Mesendoderm (in vitro differentiated cells): ENCODE measurements around the gene CREB3L1.

Experiments
- DNase-seq: peaks from one replicate; pipeline ENCODE4 v3.0.0; 2013
- H2AK5ac ChIP-seq: 2 replicates; pipeline ENCODE4 v1.6.1; 2013; ENCODE audit warnings: low read length, inconsistent platforms
- H2BK120ac ChIP-seq: 2 replicates; pipeline ENCODE4 v1.6.1; 2013; ENCODE audit warnings: low read depth, mild to moderate bottlenecking, low read length, moderate library complexity, mixed read lengths
- H2BK15ac ChIP-seq: replicated peaks from 2 replicates; pipeline ENCODE4 v1.6.1; 2013; ENCODE audit warnings: low read depth, mild to moderate bottlenecking, moderate library complexity
- H2BK5ac ChIP-seq: 2 replicates; pipeline ENCODE4 v1.6.1; 2013; ENCODE audit warnings: low read length, inconsistent platforms
- H3K18ac ChIP-seq: 2 replicates; pipeline ENCODE4 v1.6.1; 2013; ENCODE audit warnings: mild to moderate bottlenecking, low read length, mixed read lengths
- H3K23ac ChIP-seq: one replicate; pipeline ENCODE4 v1.6.1; 2013; ENCODE audit warnings: low read length
- H3K27ac ChIP-seq: 2 replicates; pipeline ENCODE4 v1.5.1; 2013; ENCODE audit warnings: low read depth, mild to moderate bottlenecking, inconsistent platforms, low read length, moderate library complexity
- H3K27me3 ChIP-seq: 2 replicates; pipeline ENCODE4 v1.6.1; 2013; ENCODE audit warnings: low read length, control low read depth, mild to moderate bottlenecking, inconsistent platforms; ENCODE audit not compliant: insufficient read depth, poor library complexity
- H3K36me3 ChIP-seq: 2 replicates; pipeline ENCODE4 v1.6.1; 2013; ENCODE audit warnings: low read length, inconsistent platforms; ENCODE audit not compliant: control insufficient read depth, insufficient read depth
- H3K4ac ChIP-seq: one replicate; pipeline ENCODE4 v1.6.1; 2013; ENCODE audit warnings: low read depth, mild to moderate bottlenecking, low read length, moderate library complexity
- H3K4me1 ChIP-seq: 2 replicates; pipeline ENCODE4 v1.6.1; 2013; ENCODE audit warnings: low read depth, low read length, inconsistent platforms; ENCODE audit not compliant: control insufficient read depth
- H3K4me2 ChIP-seq: 2 replicates; pipeline ENCODE4 v1.6.1; 2013; ENCODE audit warnings: low read length
- H3K4me3 ChIP-seq: 2 replicates; pipeline ENCODE4 v1.5.1; 2013; ENCODE audit warnings: mild to moderate bottlenecking, low read length
- H3K56ac ChIP-seq: one replicate; pipeline ENCODE4 v1.6.1; 2013; ENCODE audit warnings: low read length
- H3K79me1 ChIP-seq: 2 replicates; pipeline ENCODE4 v1.6.1; 2013; ENCODE audit warnings: low read length, inconsistent platforms
- H3K79me2 ChIP-seq: 2 replicates; pipeline ENCODE4 v1.6.1; 2013; ENCODE audit warnings: mild to moderate bottlenecking, low read length; ENCODE audit not compliant: control insufficient read depth, insufficient read depth
- H3K9ac ChIP-seq: 2 replicates; pipeline ENCODE4 v1.6.1; 2013; ENCODE audit warnings: low read length, inconsistent platforms
- H4K5ac ChIP-seq: one replicate; pipeline ENCODE4 v1.6.1; 2013; ENCODE audit warnings: low read length
- H4K8ac ChIP-seq: one replicate; pipeline ENCODE4 v1.6.1; 2013; ENCODE audit warnings: low read depth, mild to moderate bottlenecking, control low read depth, low read length, moderate library complexity
- WGBS: extraction: QIAGEN DNeasy Blood & Tissue Kit; methylation state at CpG from one replicate; pipeline ENCODE4 v1.1.7; 2013; ENCODE audit warnings: low lambda C conversion rate, missing lambda C conversion rate; ENCODE audit not compliant: insufficient coverage; ENCODE audit errors: extremely low coverage; 5-methylcytosine and 5-hydroxymethylcytosine counted together

The CREB3L1 gene

GRCh38 chr11:46294365-46295309 is 17.2 kb downstream of the CREB3L1 start:
- Histone ChIP-seq H3K4me2 (peak overlapping the region; percentile 43), H3K4ac (peak overlapping the region; percentile 86), H2BK15ac (peak overlapping the region; percentile 10), H3K23ac (no peak overlapping the region), H3K79me2 (no peaks in the 10 kb centered on the region), H4K8ac (no peak overlapping the region), H4K5ac (no peak overlapping the region), H3K79me1 (no peaks in the 10 kb centered on the region), H3K4me1 (peaks cover 22% of the 10 kb centered on the region), H3K4me3 (peak overlapping the region; percentile 46), H3K9ac (peak overlapping the region; percentile 83), H3K27ac (peak overlapping the region; percentile 90), H2AK5ac (no peak overlapping the region), H3K36me3 (no peaks in the 10 kb centered on the region), H3K18ac (peak overlapping the region; percentile 93), H2BK5ac (peak overlapping the region; percentile 43), H3K27me3 (no peaks in the 10 kb centered on the region), H2BK120ac (no peak overlapping the region), H3K56ac (peak overlapping the region; percentile 86)
- WGBS: no CpG with 5 or more reads among the region's 24 CpGs
- DNase-seq: peak; percentile 90

- Histone ChIP-seq H3K4me2 (peak overlapping the region; percentile 89), H2AK5ac (no peak overlapping the region), H3K23ac (no peak overlapping the region), H3K18ac (peak overlapping the region; percentile 93), H3K27ac (peak overlapping the region; percentile 90), H3K79me2 (no peaks in the 10 kb centered on the region), H3K56ac (peak overlapping the region; percentile 88), H2BK5ac (peak overlapping the region; percentile 43), H3K4ac (peak overlapping the region; percentile 86), H4K8ac (peak overlapping the region; percentile 90), H3K9ac (peak overlapping the region; percentile 88), H3K27me3 (no peaks in the 10 kb centered on the region), H2BK15ac (peak overlapping the region; percentile 10), H3K4me3 (peak overlapping the region; percentile 46), H4K5ac (no peak overlapping the region), H3K4me1 (peaks cover 17% of the 10 kb centered on the region), H3K79me1 (no peaks in the 10 kb centered on the region), H2BK120ac (peak overlapping the region; percentile 23), H3K36me3 (no peaks in the 10 kb centered on the region)
- WGBS: no CpG with 5 or more reads among the region's 61 CpGs
- DNase-seq: peak; percentile 93
These were observed 18.0 kb downstream of the CREB3L1 start for GRCh38 chr11:46295312-46296058.

- no CpG with 5 or more reads among the region's 18 CpGs for WGBS
- Histone ChIP-seq H3K9ac (peak overlapping the region; percentile 88), H3K4me3 (peak overlapping the region; percentile 44), H3K23ac (no peak overlapping the region), H3K27me3 (no peaks in the 10 kb centered on the region), H4K5ac (no peak overlapping the region), H3K18ac (peak overlapping the region; percentile 89), H3K36me3 (no peaks in the 10 kb centered on the region), H3K79me1 (no peaks in the 10 kb centered on the region), H3K79me2 (no peaks in the 10 kb centered on the region), H2BK120ac (peak overlapping the region; percentile 23), H2BK15ac (peak overlapping the region; percentile 8), H2BK5ac (peak overlapping the region; percentile 27), H2AK5ac (peak overlapping the region; percentile 44), H3K4me2 (peak overlapping the region; percentile 89), H3K4ac (peak overlapping the region; percentile 83), H3K56ac (peak overlapping the region; percentile 88), H3K27ac (peak overlapping the region; percentile 78), H4K8ac (peak overlapping the region; percentile 90), H3K4me1 (peaks cover 14% of the 10 kb centered on the region)
- peak; percentile 24 for DNase-seq
These were observed 18.6 kb downstream of the CREB3L1 start for GRCh38 chr11:46296059-46296527.

- peak overlapping the region; percentile 8 for H2BK15ac ChIP-seq
- no peak overlapping the region for H3K23ac ChIP-seq
- H3K4me2 ChIP-seq: peak overlapping the region; percentile 48
- H3K9ac ChIP-seq: peak overlapping the region; percentile 88
- H3K4me3 ChIP-seq: no peak overlapping the region
- H3K4me1 ChIP-seq: peaks cover 14% of the 10 kb centered on the region
- H2AK5ac ChIP-seq: peak overlapping the region; percentile 85
- H2BK120ac ChIP-seq: peak overlapping the region; percentile 23
- peak overlapping the region; percentile 78 for H3K27ac ChIP-seq
- H3K4ac ChIP-seq: peak overlapping the region; percentile 71
- no CpG with 5 or more reads among the region's 26 CpGs for WGBS
- no peak overlapping the region for H4K8ac ChIP-seq
- no peak overlapping the region for H4K5ac ChIP-seq
- no peaks in the 10 kb centered on the region for H3K79me2 ChIP-seq
- peak overlapping the region; percentile 88 for H3K56ac ChIP-seq
- no peaks in the 10 kb centered on the region for H3K36me3 ChIP-seq
- H3K79me1 ChIP-seq: no peaks in the 10 kb centered on the region
- H3K27me3 ChIP-seq: no peaks in the 10 kb centered on the region
- H3K18ac ChIP-seq: peak overlapping the region; percentile 89
- peak; percentile 99 for DNase-seq
- peak overlapping the region; percentile 27 for H2BK5ac ChIP-seq
These were observed 19.3 kb downstream of the CREB3L1 start for GRCh38 chr11:46296528-46297448.
